Vagina (tissue), 2 donors: ENCODE results near the gene SBF2. TPM values are rescaled to one million over a fixed set of nuclear protein-coding genes. Genes with fewer than 3 reads are reported as not detected.
"Not testable (repeated sequence)": the region's sequence is repeated elsewhere in the genome, so short reads cannot be mapped to it uniquely, and the experiment has no call there.

Source experiments
- DNase-seq, 2 donors: peaks; one replicate each; pipeline ENCODE4 v3.0.0-alpha.2; 2017; ENCODE audit errors: extremely low spot score in 2 of 2
- H3K27ac ChIP-seq: fragments of 200-600 bp; sonication (generic); one replicate; pipeline ENCODE4 v1.5.1; 2019
- H3K27me3 ChIP-seq: fragments of 200-600 bp; sonication (generic); one replicate; pipeline ENCODE4 v1.5.1; 2019
- H3K36me3 ChIP-seq, 2 donors: fragments of 200-600 bp; sonication (generic); one replicate each; pipeline ENCODE4 v1.5.1; 2017 to 2019
- H3K4me1 ChIP-seq: fragments of 200-600 bp; sonication (generic); one replicate; pipeline ENCODE4 v1.5.1; 2019
- H3K4me3 ChIP-seq, 2 donors: fragments of 200-600 bp; sonication (generic); 1 replicate in 1 of 2; 2 replicates in 1 of 2; pipeline ENCODE4 v1.5.1; 2016 to 2019
- H3K9me3 ChIP-seq: fragments of 200-600 bp; sonication (generic); one replicate; pipeline ENCODE4 v1.5.1; 2019
- POLR2A ChIP-seq, 2 donors: fragments of 450-650 bp; IDR thresholded peaks; one replicate each; pipeline ENCODE4 v1.6.1; 2017; ENCODE audit warnings: antibody characterized with exemption in 2 of 2, mild to moderate bottlenecking in 2 of 2, moderate library complexity in 2 of 2
- POLR2AphosphoS5 ChIP-seq, 2 donors: sonication (generic); formaldehyde crosslinking; IDR thresholded peaks; one replicate each; pipeline ENCODE4 v1.9.0; 2017; ENCODE audit warnings: antibody characterized with exemption in 2 of 2, mild to moderate bottlenecking in 2 of 2, low read depth in 1 of 2; ENCODE audit not compliant: insufficient read depth in 1 of 2
- intact Hi-C: fragments of 100-400 bp; cut with DNase I; formaldehyde crosslinking; loops from one replicate; pipeline ENCODE4 v1.15.1; 2023
- total RNA-seq: library from RNA; depleted of rRNA; stranded (reverse); fragments of >200 nt; gene quantifications from one replicate; pipeline ENCODE4 v1.2.3, GENCODE V29; 2016
- TF ChIP-seq, protein P1 (sequence below), 3 experiments: fragments of 450-650 bp in 2 of 3; fragments of 200-600 bp in 1 of 3; sonication (generic) in 1 of 3; IDR thresholded peaks; one replicate each; pipeline ENCODE4 v1.5.1; 2017 to 2019; ENCODE audit warnings: antibody characterized with exemption in 3 of 3, mild to moderate bottlenecking in 2 of 3, moderate library complexity in 2 of 3

SBF2 gene
- total RNA-seq, 1 donor from 2014 or later, result 69.5 TPM

DNA sequence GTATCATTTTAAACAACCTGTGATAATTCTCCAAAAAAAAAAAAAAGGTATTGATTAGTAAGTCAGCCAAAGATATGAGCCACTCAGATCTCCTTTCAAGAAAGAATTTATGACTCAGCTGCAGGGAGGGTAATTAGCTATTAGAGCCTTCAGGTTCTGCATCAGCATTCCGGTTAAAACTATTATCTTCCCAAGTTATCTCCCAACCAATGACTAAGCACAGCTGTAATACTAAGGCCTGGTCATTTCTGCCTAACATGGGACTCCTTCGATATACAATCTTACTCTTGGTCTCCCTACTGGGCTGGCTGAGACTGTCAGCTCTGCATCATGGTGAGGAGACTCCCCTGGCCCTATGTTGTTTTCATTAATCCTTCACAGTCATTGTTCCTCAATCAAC, 60.4 kb downstream of the SBF2 start:
- no peak for TF ChIP-seq POLR2AphosphoS5 (IDR thresholded peaks at IDR 0.05; ENCODE audit: insufficient read depth in 1 of 2, low read depth in 1 of 2)
- TF ChIP-seq POLR2A (IDR thresholded peaks at IDR 0.05), result no peak
- TF ChIP-seq, protein P1, sequence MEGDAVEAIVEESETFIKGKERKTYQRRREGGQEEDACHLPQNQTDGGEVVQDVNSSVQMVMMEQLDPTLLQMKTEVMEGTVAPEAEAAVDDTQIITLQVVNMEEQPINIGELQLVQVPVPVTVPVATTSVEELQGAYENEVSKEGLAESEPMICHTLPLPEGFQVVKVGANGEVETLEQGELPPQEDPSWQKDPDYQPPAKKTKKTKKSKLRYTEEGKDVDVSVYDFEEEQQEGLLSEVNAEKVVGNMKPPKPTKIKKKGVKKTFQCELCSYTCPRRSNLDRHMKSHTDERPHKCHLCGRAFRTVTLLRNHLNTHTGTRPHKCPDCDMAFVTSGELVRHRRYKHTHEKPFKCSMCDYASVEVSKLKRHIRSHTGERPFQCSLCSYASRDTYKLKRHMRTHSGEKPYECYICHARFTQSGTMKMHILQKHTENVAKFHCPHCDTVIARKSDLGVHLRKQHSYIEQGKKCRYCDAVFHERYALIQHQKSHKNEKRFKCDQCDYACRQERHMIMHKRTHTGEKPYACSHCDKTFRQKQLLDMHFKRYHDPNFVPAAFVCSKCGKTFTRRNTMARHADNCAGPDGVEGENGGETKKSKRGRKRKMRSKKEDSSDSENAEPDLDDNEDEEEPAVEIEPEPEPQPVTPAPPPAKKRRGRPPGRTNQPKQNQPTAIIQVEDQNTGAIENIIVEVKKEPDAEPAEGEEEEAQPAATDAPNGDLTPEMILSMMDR (IDR thresholded peaks at IDR 0.05), result no peak
- H3K9me3 ChIP-seq, result no peaks in the 10 kb centered on the region
- no peaks in the 10 kb centered on the region for H3K36me3 ChIP-seq
- DNase-seq, result no peak
- no peak overlapping the region for H3K4me3 ChIP-seq
- no peak overlapping the region for H3K27ac ChIP-seq
- H3K4me1 ChIP-seq, result no peaks in the 10 kb centered on the region
- no peaks in the 10 kb centered on the region for H3K27me3 ChIP-seq
- intact Hi-C loops, result no loop called here

DNA sequence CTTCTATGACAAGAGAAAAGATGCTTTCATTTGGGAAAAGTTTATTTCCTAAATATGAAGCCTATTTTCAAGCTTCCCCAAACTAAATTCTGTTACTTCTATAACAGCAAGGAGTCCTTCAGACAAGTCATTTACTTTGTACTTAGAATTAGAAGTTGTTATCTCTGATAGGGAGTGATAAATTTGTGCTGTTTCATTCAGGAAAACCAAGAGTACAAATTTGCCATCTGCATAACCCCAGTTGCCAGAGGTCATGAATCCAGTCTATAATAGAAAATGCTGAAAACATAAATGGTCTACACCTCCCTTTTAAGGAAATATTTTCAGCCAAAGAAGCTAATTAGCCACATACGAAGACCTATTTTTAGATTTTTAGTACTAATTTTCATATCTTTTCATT, 61.3 kb downstream of the SBF2 start:
- H3K4me3 ChIP-seq, result no peak overlapping the region
- intact Hi-C loops, result no loop called here
- H3K9me3 ChIP-seq, result no peaks in the 10 kb centered on the region

DNA sequence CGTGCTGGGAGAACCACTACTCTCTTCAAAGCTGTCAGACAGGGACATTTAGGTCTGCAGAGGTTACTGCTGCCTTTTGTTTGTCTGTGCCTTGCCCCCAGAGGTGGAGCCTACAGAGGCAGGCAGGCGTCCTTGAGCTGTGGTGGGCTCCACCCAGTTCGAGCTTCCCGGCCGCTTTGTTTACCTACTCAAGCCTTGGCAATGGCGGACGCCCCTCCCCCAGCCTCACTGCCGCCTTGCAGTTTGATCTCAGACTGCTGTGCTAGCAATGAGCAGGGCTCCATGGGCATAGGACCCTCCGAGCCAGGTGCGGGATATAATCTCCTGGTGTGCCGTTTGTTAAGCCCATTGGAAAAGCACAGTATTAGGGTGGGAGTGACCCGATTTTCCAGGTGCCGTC, 62.2 kb downstream of the SBF2 start:
- DNase-seq, H3K27me3 ChIP-seq, H3K4me3 ChIP-seq, H3K4me1 ChIP-seq, intact Hi-C loops, H3K36me3 ChIP-seq, H3K27ac ChIP-seq, H3K9me3 ChIP-seq: not testable (repeated sequence)

More for the DNA sequence above, 61.3 kb downstream of the SBF2 start:
- no peak for DNase-seq
- no peak overlapping the region for H3K27ac ChIP-seq
- H3K27me3 ChIP-seq, result no peaks in the 10 kb centered on the region
- H3K36me3 ChIP-seq, result no peaks in the 10 kb centered on the region
- no peaks in the 10 kb centered on the region for H3K4me1 ChIP-seq
- TF ChIP-seq POLR2A (IDR thresholded peaks at IDR 0.05) (no peak), POLR2AphosphoS5 (IDR thresholded peaks at IDR 0.05; ENCODE audit: insufficient read depth in 1 of 2, low read depth in 1 of 2) (no peak)
- TF ChIP-seq, protein P1 (IDR thresholded peaks at IDR 0.05), result no peak

DNA sequence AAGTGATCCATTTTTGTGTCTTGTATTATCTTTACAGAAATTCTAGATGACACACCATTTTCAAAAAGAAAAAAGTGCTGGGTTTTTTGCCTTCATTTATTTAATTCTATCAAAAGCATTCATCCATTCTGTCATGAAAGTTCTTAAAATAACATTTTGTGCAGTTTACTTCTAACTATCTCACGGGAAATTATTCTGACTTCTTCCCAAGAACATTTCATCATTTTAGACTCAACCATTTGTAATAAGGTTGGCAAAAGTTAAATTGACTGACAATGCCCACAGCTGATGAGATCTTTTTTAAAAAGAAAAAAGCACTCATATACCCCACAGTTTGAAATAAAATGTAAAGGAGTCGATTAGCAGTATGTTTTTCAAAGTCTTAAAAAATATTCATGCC, 68.5 kb downstream of the SBF2 start:
- Histone ChIP-seq H3K27me3 (no peaks in the 10 kb centered on the region), H3K27ac (no peak overlapping the region), H3K4me1 (no peaks in the 10 kb centered on the region), H3K4me3 (no peak overlapping the region), H3K9me3 (no peaks in the 10 kb centered on the region), H3K36me3 (no peaks in the 10 kb centered on the region)
- no peak for DNase-seq
- no peak for TF ChIP-seq POLR2A (IDR thresholded peaks at IDR 0.05)
- no peak for TF ChIP-seq POLR2AphosphoS5 (IDR thresholded peaks at IDR 0.05; ENCODE audit: insufficient read depth in 1 of 2, low read depth in 1 of 2)
- TF ChIP-seq, protein P1 (IDR thresholded peaks at IDR 0.05), result no peak
- intact Hi-C loops, result no loop called here

DNA sequence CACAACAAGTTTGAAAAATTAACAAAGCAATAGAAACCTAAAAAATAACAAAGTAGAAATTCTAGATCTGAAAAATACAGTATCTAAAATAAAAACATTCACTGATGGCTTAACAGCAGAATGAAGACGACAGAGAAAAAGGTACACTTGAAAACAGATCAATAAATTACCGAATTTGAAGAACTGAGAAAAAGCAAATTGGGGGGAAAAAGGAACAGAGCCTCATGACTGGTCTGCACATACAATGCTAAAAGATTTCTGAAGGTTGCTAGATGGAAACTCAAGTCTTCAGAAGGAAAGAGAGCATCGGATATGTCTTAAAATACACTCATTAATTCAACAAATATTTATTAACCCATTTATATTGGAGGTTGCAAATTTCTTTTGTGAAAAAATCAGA, 71.6 kb downstream of the SBF2 start:
- H3K36me3 ChIP-seq, result no peaks in the 10 kb centered on the region
- no peaks in the 10 kb centered on the region for H3K9me3 ChIP-seq
- intact Hi-C loops, result no loop called here
- DNase-seq, result no peak
- TF ChIP-seq POLR2A (IDR thresholded peaks at IDR 0.05) (no peak), POLR2AphosphoS5 (IDR thresholded peaks at IDR 0.05; ENCODE audit: insufficient read depth in 1 of 2, low read depth in 1 of 2) (no peak)
- TF ChIP-seq, protein P1 (IDR thresholded peaks at IDR 0.05), result no peak
- H3K27me3 ChIP-seq, result no peaks in the 10 kb centered on the region
- no peak overlapping the region for H3K4me3 ChIP-seq
- H3K27ac ChIP-seq, result no peak overlapping the region
- no peaks in the 10 kb centered on the region for H3K4me1 ChIP-seq

DNA sequence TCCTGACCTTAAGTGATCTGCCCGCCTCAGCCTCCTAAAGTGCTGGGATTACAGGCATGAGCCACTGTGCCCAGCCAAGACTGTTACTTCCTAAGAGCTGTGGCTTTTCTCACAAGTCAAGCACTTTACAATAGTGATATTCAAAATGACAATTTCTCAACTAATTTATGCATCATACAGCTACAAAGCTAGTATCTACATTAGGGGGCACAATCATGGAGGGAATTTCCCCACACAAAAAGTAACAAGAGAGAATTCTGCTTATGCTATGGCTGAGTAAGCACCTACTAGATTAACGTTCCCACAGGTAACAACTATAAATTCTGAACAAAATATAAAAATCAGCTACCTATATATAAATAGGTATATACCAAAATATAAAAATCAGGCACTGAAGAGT, 72.7 kb downstream of the SBF2 start:
- no peak overlapping the region for H3K4me3 ChIP-seq
- intact Hi-C loops, result no loop called here

More for the DNA sequence above, 72.7 kb downstream of the SBF2 start:
- TF ChIP-seq POLR2A (IDR thresholded peaks at IDR 0.05) (no peak), POLR2AphosphoS5 (IDR thresholded peaks at IDR 0.05; ENCODE audit: insufficient read depth in 1 of 2, low read depth in 1 of 2) (no peak)
- TF ChIP-seq, protein P1 (IDR thresholded peaks at IDR 0.05), result no peak
- Histone ChIP-seq H3K36me3 (no peaks in the 10 kb centered on the region), H3K27ac (no peak overlapping the region), H3K4me1 (no peaks in the 10 kb centered on the region), H3K9me3 (no peaks in the 10 kb centered on the region), H3K27me3 (no peaks in the 10 kb centered on the region)
- no peak for DNase-seq
